HK-2 (cell line): ENCODE measurements around the gene SPATA22.
"Not testable (repeated sequence)": the region's sequence is repeated elsewhere in the genome, so short reads cannot be mapped to it uniquely, and the experiment has no call there.

ENCODE experiments used
- DNase-seq: peaks from one replicate; pipeline ENCODE4 v3.0.0-alpha.2; 2018; ENCODE audit not compliant: unreplicated experiment

Gene SPATA22, protein sequence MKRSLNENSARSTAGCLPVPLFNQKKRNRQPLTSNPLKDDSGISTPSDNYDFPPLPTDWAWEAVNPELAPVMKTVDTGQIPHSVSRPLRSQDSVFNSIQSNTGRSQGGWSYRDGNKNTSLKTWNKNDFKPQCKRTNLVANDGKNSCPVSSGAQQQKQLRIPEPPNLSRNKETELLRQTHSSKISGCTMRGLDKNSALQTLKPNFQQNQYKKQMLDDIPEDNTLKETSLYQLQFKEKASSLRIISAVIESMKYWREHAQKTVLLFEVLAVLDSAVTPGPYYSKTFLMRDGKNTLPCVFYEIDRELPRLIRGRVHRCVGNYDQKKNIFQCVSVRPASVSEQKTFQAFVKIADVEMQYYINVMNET

DNA sequence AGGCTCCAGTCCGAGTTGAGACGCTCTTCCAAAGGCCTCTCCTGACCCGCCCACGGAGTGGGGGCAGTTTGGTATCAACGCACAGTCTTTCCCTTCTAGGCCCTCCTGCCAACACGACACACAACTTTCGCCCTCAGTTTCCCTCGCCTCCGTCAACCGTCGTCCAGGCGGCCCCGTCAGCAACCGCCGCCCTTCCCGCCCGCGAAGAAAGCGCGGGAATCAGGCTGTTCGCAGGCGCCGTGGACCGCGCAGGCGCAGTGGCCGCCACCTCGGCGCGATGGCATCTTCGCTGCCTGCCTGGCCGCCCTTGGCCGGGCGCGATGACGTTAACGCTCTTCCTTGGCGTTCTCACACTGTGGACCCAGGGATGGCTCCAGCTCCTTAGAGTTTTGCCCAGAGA is at the start of gene SPATA22:
Gene SPATA22 (minus strand): TSS at position 221 of the 400 bp plus-strand sequence. CDS start 2,494 bp downstream, outside the sequence.
- DNase-seq, result no peak

DNA sequence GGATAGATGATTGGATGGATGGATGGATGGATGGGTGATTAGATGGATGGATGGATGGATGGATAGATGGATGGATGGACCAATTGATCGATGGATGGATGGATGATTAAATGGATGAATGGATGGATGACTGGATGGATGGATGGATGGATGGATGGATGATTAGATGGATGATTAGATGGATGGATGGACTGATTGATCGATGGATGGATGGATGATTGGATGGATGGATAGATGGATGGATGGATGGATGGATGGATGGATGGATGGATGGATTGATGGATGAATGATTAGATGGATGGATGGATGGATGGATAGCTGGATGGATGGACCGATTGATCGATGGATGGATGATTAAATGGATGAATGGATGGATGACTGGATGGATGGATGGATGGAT is 47.9 kb upstream of the SPATA22 start:
- not testable (repeated sequence) for DNase-seq

DNA sequence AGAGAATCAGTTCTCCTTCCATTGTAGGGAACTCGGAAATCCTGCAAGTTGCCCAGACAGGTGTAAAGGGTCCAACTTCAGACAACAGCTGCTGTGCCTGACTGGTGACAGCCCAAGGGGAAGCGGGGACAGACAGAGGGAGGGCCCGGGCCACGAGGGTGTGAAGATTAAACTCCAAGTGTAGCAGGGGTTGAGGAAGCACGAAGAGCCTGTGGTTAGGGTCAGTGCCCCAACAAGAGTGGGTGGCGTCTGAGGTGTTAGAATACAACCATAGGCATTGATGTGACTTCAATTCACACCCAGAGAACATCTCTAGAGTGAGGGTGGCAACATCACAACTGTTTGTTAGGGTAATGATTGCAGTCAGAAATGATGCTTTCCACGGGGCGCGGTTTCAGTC is 43.3 kb upstream of the SPATA22 start:
- no peak for DNase-seq

DNA sequence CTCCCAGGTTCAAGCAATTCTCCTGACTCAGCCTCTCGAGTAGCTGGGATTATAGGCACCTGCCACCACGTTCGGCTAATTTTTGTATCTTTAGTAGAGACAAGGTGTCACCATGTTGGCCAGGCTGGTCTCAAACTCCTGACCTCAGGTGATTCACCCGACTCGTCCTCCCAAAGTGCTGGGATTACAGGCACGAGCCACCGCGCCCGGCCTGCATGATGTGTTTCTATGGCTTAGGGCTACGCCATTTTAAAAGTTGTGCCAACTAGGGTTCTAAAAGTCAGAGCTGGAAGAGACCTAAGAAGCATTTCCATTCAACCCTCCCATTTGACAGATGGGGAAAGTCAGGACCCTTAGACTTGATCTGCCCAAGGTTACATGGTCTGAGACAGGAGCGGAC is 42.5 kb upstream of the SPATA22 start:
- not testable (repeated sequence) for DNase-seq

DNA sequence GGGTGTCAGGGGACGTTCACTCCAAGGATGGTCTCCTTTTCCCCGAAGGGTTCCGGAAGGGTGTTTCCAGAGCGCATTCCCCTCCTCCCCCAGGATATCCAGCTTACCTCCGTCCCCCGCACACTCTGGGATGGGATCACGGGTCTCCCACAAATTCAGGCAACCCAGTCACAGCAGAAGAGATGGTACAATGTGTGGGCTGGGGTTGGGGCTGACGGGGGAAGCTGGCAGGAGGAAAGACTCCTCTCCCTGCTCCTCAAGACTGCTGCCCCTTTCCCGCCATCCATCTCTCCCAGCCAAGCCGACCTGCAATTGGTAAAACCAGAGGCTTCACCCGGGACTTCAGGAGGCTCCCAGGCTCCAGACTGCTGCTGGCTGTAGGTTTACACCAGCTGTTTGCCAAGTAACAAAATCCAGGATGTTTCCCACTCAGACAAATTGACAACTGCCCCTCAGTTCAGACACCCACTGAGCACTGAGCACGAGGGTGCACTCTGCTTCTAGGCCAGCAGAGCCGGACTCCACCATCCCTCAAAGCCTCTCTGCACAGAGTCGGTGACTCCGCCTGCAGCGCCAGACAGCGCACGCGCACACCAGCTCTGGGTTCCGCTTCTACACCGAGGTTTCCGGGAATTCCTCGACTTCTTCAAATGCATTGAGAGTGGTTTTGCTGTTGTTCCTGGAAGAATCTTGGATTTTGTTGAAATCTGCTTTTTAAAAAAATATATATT is 41.9 kb upstream of the SPATA22 start:
- no peak for DNase-seq

DNA sequence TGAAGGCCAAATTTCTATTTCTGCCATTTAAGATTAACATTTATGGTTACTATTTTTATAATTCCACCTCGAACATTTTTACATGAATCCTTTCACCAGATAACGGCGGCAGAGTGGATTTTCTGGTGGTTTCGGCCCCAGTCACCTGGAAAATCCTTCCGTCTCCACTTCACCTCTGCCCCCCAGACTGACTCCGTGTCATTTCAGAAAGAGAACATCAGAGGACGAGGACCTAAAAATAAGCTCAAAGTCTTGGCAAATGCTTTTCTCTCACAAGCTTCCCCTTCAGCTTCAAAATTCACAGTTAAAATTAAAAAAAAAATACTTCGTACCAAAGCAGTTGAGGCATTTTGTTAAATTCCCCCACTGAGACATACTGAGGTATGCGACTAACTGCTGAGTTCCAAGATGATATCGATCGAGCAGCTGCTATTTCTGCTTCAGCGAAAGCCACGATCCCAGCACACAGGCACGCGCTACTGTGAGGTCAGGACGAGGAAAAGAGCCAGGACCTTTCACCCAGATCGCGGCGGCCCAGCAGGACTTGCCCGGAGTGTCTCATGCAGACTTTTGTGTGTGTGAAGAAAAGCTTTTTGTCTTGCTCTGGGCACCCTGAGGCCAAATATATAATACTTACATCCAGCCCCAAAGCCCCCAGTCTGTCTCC is 41.0 kb upstream of the SPATA22 start:
- DNase-seq, result no peak

DNA sequence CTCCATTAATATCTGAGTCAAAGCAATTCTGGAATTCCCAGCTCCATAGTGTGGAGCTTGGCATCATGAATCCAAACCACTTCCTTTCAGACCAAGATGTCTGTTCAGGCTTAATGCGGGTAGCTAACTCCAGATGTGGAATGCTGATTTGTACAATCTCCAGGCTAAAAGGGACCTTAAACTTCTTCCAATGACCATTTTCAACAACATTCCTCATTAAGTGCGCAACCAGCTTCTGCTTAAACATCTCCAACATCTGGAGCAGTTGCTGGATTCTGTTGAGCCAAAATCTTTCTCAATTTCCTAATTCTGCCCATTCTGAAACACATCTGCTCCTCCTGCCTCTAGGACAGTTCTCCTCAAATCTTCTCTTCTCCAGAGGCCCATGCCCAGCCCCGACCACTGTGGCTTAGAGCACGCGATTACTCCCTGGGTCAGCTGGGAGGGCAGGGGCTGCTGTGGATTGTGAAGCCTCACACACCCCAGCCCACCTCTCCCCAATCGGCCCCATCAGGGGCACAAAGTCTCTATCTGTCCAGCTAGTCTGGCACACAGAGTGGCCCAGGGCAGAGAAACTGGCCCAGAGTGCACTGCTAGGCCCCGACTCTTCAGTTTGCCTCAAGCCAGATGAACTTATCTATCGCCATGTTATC is 40.4 kb upstream of the SPATA22 start:
- no peak for DNase-seq

DNA sequence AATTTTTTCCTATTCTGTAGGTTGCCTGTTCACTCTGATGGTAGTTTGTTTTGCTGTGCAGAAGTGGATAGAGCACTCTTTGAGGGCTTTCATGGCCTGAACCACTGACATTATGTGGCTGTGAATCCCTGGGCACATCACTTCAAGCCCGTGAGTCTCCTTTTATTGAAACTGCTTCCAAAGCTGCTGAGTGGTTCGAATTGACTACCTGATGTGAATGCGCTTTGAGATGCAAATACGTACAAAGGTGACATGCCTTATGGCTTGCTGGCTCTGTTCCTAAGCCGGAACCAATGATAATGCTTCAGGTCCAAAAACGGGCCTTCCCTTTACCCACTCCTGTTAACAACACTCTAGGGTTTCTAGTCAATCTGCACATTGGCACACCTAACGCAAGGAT is 38.5 kb upstream of the SPATA22 start:
- no peak for DNase-seq

DNA sequence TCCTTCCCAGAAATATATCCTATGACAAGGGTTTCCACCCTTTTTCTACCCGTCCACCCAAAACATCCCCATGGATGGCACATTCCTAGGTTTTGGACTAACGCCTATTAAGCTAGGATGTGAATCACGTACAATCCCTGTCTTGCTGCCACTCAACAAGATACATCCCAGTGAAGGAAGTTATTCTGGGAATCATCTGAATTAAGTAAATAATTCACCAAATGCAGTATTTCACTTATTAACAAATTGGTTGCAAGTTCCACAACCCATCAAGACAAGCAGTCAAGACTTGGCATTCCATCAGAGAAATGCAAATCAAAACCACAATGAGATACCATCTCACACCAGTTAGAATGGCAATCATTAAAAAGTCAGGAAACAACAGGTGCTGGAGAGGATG is 36.2 kb upstream of the SPATA22 start:
- no peak for DNase-seq

DNA sequence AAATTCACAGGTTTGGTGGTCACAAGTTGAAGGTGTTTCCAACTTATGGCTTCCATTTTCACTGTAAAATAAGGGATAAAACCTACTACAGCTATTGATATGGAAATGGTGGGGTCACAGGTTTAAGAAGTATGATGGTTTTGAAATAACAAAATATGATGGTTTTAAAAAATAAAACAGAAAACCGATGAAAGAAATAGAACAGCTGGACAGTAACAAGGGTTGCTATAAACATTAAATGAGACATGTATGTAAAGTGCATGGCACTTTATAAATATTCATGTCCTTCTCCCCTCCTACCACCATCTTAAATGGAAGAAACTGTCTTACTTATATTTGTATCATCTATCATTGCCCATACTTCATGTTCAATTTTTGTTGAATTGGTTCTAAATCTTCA is 35.5 kb upstream of the SPATA22 start:
- no peak for DNase-seq

DNA sequence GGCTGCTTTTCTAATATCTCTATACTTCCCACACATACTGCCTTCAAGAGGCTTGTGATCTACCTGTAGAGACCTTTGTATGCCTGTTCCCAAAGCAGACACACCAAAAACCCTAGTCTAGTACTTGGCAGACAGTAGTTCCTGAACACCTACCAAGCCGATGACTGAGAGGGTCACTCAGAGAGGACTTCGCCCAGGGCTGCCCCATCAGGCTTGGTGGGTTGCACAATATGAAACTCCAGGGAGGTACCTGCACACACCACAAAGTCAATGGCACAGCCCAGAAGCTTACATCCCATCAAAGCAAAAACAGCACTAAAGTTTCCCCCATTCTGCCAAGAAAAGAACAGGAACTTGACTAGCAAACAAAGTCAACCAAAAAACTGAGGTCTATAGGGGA is 34.4 kb upstream of the SPATA22 start:
- no peak for DNase-seq

DNA sequence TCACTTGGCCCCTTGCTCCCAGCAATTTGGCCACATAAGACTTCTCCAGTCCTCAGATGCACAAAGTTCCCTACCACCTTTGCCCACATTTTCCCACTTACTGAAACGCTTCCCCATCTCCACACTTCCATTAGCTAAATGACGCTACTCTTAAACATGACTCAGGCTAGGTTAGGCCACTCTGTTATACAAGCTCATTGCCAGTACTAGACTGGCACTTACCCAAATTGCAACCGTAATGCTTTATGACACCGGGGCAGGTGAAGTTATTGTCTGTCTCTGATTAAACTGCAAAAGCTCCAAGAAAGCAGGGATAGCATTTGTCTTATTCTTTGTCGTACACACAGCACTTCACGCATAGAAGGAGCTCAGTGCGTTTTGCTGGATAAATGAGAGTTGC is 33.4 kb upstream of the SPATA22 start:
- no peak for DNase-seq

DNA sequence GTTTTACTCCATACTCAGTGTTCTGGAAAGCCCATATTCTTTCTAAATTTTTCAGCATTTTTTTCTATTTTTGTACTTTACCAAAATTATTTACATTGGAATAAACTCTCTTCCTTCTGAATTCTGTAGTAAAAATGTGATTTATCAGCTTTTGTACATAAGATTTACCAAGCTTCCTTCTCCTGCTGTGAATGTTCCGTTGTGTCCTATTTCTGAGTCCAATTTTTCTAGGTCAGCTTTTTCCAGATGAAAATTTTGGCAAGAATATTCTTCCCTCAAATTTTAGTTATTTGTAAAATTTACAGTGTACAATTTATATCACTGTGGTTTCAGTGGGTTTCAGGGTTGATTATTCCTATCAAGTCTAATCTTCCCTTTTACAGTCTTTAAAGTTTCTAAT is 31.7 kb upstream of the SPATA22 start:
- DNase-seq, result no peak

DNA sequence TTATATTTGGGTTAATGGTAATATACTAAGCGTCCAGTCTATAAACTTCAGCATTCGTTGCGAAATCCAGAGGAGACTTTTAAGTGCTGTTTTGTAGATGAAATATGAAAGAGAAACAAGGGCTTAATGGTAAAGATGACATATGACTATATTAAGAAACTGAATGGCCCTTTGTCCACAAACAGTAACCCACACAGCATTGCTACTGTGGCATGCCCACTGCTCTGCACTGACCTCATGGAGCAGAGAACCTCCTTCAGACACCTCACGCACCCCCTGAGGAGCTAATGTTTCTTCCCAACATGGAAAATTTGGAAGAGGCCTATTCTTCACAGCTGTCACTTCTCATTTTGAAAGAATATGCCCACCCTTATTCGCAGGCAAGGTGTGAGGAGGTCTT is 30.8 kb upstream of the SPATA22 start:
- DNase-seq, result no peak

DNA sequence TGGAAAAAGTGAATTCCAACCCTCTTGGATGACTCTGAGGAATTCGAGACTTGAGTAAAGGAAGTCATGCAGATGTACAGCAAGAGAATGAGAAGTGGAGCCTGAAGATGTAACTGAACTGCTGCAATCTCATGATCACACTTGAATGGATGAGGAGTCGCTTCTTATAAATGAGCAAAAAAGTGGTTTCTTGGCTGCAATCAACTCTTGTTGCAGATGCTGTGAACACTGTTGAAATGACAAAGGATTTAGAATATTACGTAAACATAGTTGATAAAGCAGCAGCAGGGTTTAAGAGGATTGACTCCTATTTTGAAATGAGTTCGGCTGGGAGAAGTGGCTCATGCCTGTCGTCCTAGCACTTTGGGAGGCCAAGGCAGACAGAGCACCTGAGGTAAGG is 29.7 kb upstream of the SPATA22 start:
- no peak for DNase-seq

DNA sequence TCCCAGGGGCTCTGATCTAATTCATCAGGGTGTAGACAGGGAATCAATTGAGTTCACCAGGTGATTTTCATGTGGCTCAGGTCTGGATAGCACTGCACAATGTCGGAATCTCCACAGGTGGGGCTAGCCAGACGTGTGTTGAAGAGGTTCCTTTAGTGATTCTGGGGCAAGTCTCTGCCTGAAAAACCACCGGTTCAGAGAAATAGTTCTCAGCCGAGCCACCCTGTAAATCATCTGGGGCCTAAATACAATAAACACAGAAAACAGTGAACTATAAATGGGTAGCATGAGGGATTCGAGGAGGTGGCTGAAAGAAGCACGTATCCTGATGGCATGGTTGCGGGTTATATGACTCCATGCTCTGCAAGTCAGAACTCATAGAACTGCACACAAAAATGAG is 25.5 kb upstream of the SPATA22 start:
- no peak for DNase-seq

DNA sequence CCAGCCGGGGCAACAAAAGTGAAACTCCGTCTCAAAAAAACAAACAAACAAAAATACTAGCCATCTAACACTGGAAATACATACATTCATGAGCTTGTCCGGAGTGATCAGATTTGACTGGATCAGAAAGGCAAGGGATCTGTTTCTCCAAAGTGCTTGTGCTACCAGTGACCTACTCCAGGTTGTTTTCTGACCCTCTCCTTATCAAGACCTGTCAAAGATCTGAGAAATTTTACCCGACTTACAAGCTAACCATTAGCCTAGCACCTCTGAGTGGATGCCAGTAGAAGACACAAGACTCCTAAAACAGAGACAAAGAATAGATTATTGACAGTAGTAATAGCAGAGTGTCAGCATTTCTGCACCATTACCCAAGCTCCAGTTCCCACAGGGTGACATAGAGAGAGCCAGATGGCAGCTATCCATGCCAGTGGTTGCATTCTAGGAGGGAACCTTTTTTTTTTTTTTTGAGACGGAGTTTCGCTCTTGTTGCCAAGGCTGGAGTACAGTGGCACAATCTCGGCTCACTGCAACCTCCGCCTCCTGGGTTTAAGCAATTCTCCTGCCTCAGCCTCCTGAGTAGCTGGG is 14.0 kb upstream of the SPATA22 start:
- no peak for DNase-seq

DNA sequence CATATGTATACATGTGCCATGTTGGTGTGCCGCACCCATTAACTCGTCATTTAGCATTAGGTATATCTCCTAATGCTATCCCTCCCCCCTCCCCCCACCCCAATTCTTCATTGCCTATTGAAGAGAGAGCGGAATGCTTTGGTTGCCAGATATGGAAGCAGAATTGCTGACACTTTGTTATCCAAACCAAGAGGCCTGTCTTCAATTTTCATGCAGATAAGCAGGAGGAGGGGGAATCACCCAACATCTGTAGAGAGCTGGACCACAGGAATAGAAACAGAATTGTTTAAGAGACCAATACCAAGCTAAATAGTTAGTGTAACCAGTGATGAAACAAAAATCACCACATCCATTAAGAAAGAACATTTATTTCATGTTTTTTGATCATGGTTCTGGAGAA is 11.2 kb upstream of the SPATA22 start:
- DNase-seq, result no peak

DNA sequence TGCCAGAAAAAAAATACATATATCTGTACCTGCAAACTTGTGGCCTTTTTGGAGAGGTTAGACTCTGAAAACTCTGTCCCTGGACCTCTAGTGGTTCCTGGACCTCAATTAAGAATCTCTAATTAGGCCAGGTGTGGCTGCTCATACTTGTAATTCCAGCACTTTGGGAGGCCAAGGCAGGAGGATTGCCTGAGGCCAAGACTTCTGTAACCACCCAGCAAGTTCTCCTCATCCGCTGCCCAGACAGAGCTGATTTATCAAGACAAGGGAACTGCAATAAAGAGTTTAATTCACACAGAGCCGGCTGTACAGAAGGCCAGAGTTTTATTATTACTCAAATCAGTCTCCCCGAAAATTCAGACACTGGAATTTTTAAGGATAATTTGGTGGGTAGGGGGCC is 8.4 kb upstream of the SPATA22 start:
- DNase-seq, result no peak

DNA sequence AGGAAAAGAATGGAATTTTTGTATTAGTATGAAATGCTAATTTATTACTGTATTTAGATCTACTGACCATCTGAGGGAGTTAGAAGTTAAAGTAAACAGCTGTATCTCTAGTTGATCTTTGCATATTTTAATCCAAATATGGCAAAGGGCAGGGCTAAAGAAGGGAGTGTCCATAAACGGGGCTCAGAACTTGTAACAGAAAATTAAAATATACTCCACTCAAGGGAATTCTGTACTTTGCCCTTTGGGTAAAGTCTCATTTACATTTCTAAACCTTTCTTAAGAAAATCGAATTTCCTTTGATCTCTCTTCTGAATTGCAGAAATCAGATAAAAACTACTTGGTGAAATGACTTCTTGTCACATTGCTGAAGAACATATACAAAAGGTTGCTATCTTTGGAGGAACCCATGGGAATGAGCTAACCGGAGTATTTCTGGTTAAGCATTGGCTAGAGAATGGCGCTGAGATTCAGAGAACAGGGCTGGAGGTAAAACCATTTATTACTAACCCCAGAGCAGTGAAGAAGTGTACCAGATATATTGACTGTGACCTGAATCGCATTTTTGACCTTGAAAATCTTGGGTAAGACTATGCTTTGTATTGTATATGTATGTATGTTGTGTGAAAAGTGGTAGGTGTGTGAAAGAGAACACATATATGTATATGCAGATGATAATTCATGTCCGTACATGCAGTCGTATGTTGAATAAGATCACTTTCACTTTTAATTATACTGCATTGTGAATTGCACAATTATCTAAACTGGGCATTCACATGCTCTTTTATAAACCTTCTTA is 4.4 kb upstream of the SPATA22 start, which contains the start of gene ASPA:
Gene ASPA (plus strand): TSS at position 186 of the 799 bp plus-strand sequence. CDS start 163 bp downstream, at position 349.
- DNase-seq, result no peak

DNA sequence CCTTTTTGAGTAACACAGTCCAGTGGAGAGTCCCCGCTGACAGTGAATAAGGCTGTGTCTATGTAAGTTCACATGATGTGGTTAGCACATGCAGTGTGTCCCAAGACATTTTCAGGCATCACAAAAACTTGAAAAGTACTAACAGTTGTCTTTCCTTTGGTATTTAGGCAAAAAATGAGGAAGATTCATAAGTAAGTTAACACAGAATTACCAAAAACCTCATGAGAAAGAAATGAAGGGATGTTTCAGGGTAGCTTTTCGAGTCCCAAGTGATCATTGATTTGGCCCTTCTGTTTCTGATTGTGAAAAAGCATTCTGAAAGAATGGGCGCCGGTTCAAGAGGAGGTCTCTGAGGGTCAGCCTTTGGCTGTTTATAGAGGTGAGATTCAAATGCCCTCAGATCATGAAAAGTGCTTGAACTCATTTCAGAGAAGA is 3.6 kb upstream of the SPATA22 start:
- no peak for DNase-seq
